ENCODE measurements around the gene AP2A2. TPM values are rescaled to one million over a fixed set of nuclear protein-coding genes. Genes with fewer than 3 reads are reported as not detected.

AP2A2 gene
- total RNA-seq, 4 donors from 2014 or later: 45.4 to 107 (median 76.8) TPM

- no peaks in the 10 kb centered on the region for H3K9me3 ChIP-seq
- 62% methylated on average over 8 of the region's 8 CpGs for WGBS
- TF ChIP-seq CTCF (IDR thresholded peaks at IDR 0.05) (no peak), POLR2A (IDR thresholded peaks at IDR 0.05) (no peak), EP300 (IDR thresholded peaks at IDR 0.05) (no peak), POLR2AphosphoS5 (IDR thresholded peaks at IDR 0.05) (no peak)
- no peaks in the 10 kb centered on the region for H3K36me3 ChIP-seq
- no peak for DNase-seq (ENCODE audit: low spot score in 2 of 2)
- H3K27ac ChIP-seq: no peak overlapping the region
- no peaks in the 10 kb centered on the region for H3K27me3 ChIP-seq
- peaks cover 68% of the 10 kb centered on the region for H3K4me1 ChIP-seq
- no peak overlapping the region for H3K4me3 ChIP-seq
Observed at GRCh38 chr11:928786-929185, 3.1 kb downstream of the AP2A2 start.

- Histone ChIP-seq H3K27ac (no peak overlapping the region), H3K27me3 (no peaks in the 10 kb centered on the region), H3K36me3 (no peaks in the 10 kb centered on the region), H3K9me3 (no peaks in the 10 kb centered on the region), H3K4me3 (no peak overlapping the region), H3K4me1 (peaks cover 70% of the 10 kb centered on the region)
- 93% methylated on average over 11 of the region's 11 CpGs for WGBS
- no peak for DNase-seq (ENCODE audit: low spot score in 2 of 2)
- TF ChIP-seq POLR2A (IDR thresholded peaks at IDR 0.05) (no peak), EP300 (IDR thresholded peaks at IDR 0.05) (no peak)
Observed at GRCh38 chr11:929405-929804, 3.7 kb downstream of the AP2A2 start.

- peak overlapping the region; percentile 6 for H3K27ac ChIP-seq
Observed at GRCh38 chr11:931385-931784, 5.7 kb downstream of the AP2A2 start.

GRCh38 chr11:932435-932834 lies 6.8 kb downstream of the AP2A2 start:
- Histone ChIP-seq H3K27me3 (no peaks in the 10 kb centered on the region), H3K36me3 (no peaks in the 10 kb centered on the region), H3K4me1 (peaks cover 54% of the 10 kb centered on the region), H3K9me3 (no peaks in the 10 kb centered on the region), H3K27ac (peak overlapping the region; percentile 63), H3K4me3 (no peak overlapping the region)
- no peak for DNase-seq (ENCODE audit: low spot score in 2 of 2)
- WGBS: 50% methylated on average over 4 of the region's 4 CpGs
- TF ChIP-seq CTCF (IDR thresholded peaks at IDR 0.05) (no peak), POLR2A (IDR thresholded peaks at IDR 0.05) (no peak), POLR2AphosphoS5 (IDR thresholded peaks at IDR 0.05) (no peak), EP300 (IDR thresholded peaks at IDR 0.05) (no peak)

More at GRCh38 chr11:931385-931784, 5.7 kb downstream of the AP2A2 start:
- Histone ChIP-seq H3K27me3 (no peaks in the 10 kb centered on the region), H3K4me1 (peaks cover 62% of the 10 kb centered on the region), H3K36me3 (no peaks in the 10 kb centered on the region), H3K9me3 (no peaks in the 10 kb centered on the region), H3K4me3 (no peak overlapping the region)
- no peak for DNase-seq (ENCODE audit: low spot score in 2 of 2)
- TF ChIP-seq POLR2AphosphoS5 (IDR thresholded peaks at IDR 0.05) (no peak), POLR2A (IDR thresholded peaks at IDR 0.05) (no peak), EP300 (IDR thresholded peaks at IDR 0.05) (no peak), CTCF (IDR thresholded peaks at IDR 0.05) (no peak)
- WGBS: 52% methylated on average over 3 of the region's 3 CpGs

GRCh38 chr11:933142-933851 lies 7.6 kb downstream of the AP2A2 start:
- Histone ChIP-seq H3K9me3 (no peaks in the 10 kb centered on the region), H3K4me3 (peak overlapping the region; percentile 15), H3K4me1 (peaks cover 57% of the 10 kb centered on the region), H3K27me3 (no peaks in the 10 kb centered on the region), H3K36me3 (no peaks in the 10 kb centered on the region), H3K27ac (peak overlapping the region; percentile 63)
- TF ChIP-seq POLR2A (IDR thresholded peaks at IDR 0.05): no peak
- no peak for TF ChIP-seq EP300 (IDR thresholded peaks at IDR 0.05)
- TF ChIP-seq CTCF (IDR thresholded peaks at IDR 0.05): no peak
- TF ChIP-seq POLR2AphosphoS5 (IDR thresholded peaks at IDR 0.05): no peak
- 39% methylated on average over 14 of the region's 14 CpGs for WGBS
- no peak for DNase-seq (ENCODE audit: low spot score in 2 of 2)
